Tibial nerve (tissue), 4 donors: ENCODE results near the gene PPP1CB. TPM values are rescaled to one million over a fixed set of nuclear protein-coding genes. Genes with fewer than 3 reads are reported as not detected.

Experiments
- DNase-seq, 2 donors: peaks; one replicate each; pipeline ENCODE4 v3.0.0-alpha.2; 2019; ENCODE audit warnings: low spot score in 2 of 2
- H3K27ac ChIP-seq, 4 donors: fragments of 200-600 bp; sonication (generic) in 3 of 4; one replicate each; pipeline ENCODE4 v1.5.1; 2017 to 2019; ENCODE audit warnings: mild to moderate bottlenecking in 1 of 4
- H3K27me3 ChIP-seq, 2 donors: fragments of 200-600 bp; sonication (generic) in 1 of 2; one replicate each; pipeline versions ENCODE4 v1.5.1 to v1.6.0; 2017 to 2019
- H3K36me3 ChIP-seq, 3 donors: fragments of 200-600 bp; sonication (generic); one replicate each; pipeline ENCODE4 v1.5.1; 2018 to 2019
- H3K4me1 ChIP-seq, 4 donors: fragments of 200-600 bp; sonication (generic) in 3 of 4; one replicate each; pipeline ENCODE4 v1.5.1; 2017 to 2019
- H3K4me3 ChIP-seq, 4 donors: fragments of 200-600 bp; sonication (generic) in 3 of 4; one replicate each; pipeline ENCODE4 v1.5.1; 2017 to 2019; ENCODE audit warnings: mild to moderate bottlenecking in 1 of 4, moderate library complexity in 1 of 4
- H3K9me3 ChIP-seq, 4 donors: fragments of 200-600 bp; sonication (generic) in 3 of 4; one replicate each; pipeline ENCODE4 v1.5.1; 2017 to 2019
- CTCF ChIP-seq, 5 experiments: fragments of 200-600 bp in 3 of 5; fragments of 450-650 bp in 2 of 5; sonication (generic) in 3 of 5; IDR thresholded peaks; one replicate each; pipeline ENCODE4 v1.5.1; 2016 to 2019; ENCODE audit warnings: antibody characterized with exemption in 5 of 5, mild to moderate bottlenecking in 3 of 5, moderate library complexity in 2 of 5
- EP300 ChIP-seq, 2 donors: sonication (generic); formaldehyde crosslinking; IDR thresholded peaks; one replicate each; pipeline ENCODE4 v1.6.1; 2017; ENCODE audit warnings: antibody characterized with exemption in 2 of 2, mild to moderate bottlenecking in 1 of 2
- POLR2A ChIP-seq, 2 donors: fragments of 450-650 bp; IDR thresholded peaks; one replicate each; pipeline ENCODE4 v1.6.1; 2017; ENCODE audit warnings: antibody characterized with exemption in 2 of 2, mild to moderate bottlenecking in 2 of 2, moderate library complexity in 2 of 2
- WGBS, 2 donors: methylation state at CpG; one replicate each; pipeline ENCODE4 v1.1.5; 2018; 5-methylcytosine and 5-hydroxymethylcytosine counted together
- total RNA-seq, 4 donors: library from RNA; depleted of rRNA; stranded (reverse); fragments of >200 nt; gene quantifications; one replicate each; pipeline ENCODE4 v1.1.0, GENCODE V29; 2016

Gene PPP1CB
- total RNA-seq, 4 donors from 2014 or later = 105 to 335 (median 230) TPM

- WGBS, 2 donors = 94 to 97% methylated on average over 5 of the region's 5 CpGs
- DNase-seq = no peak
- Histone ChIP-seq H3K36me3 (no peaks in the 10 kb centered on the region), H3K27ac (no peak overlapping the region), H3K4me1 (peaks cover 0 to 86% (median 10%) of the 10 kb centered on the region in 4 donors), H3K27me3 (no peaks in the 10 kb centered on the region), H3K9me3 (no peaks in the 10 kb centered on the region), H3K4me3 (no peak overlapping the region)
- TF ChIP-seq EP300 (IDR thresholded peaks at IDR 0.05) (no peak), POLR2A (IDR thresholded peaks at IDR 0.05) (no peak), CTCF (IDR thresholded peaks at IDR 0.05) (no peak)
Observed at GRCh38 chr2:28768952-28769351, 17.3 kb downstream of the PPP1CB start.

- no peaks in the 10 kb centered on the region for H3K9me3 ChIP-seq
- H3K4me3 ChIP-seq = no peak overlapping the region
- H3K27ac ChIP-seq = no peak overlapping the region
- 83 to 95% methylated on average over 2 of the region's 2 CpGs for WGBS, 2 donors
- no peaks in the 10 kb centered on the region for H3K27me3 ChIP-seq
- no peak for DNase-seq
- peaks cover 0 to 78% (median 11%) of the 10 kb centered on the region in 4 donors for H3K4me1 ChIP-seq
- TF ChIP-seq POLR2A (IDR thresholded peaks at IDR 0.05) (no peak), CTCF (IDR thresholded peaks at IDR 0.05) (no peak), EP300 (IDR thresholded peaks at IDR 0.05) (no peak)
- peaks cover 0 to 4% (median 0%) of the 10 kb centered on the region in 3 donors for H3K36me3 ChIP-seq
Observed at GRCh38 chr2:28772351-28772750, 20.7 kb downstream of the PPP1CB start.

GRCh38 chr2:28776471-28776870 is 24.8 kb downstream of the PPP1CB start:
- no peak for DNase-seq
- Histone ChIP-seq H3K36me3 (peaks cover 0 to 45% (median 0%) of the 10 kb centered on the region in 3 donors), H3K9me3 (no peaks in the 10 kb centered on the region), H3K27me3 (no peaks in the 10 kb centered on the region), H3K4me1 (peaks cover 0 to 52% (median 5%) of the 10 kb centered on the region in 4 donors), H3K27ac (no peak overlapping the region), H3K4me3 (no peak overlapping the region)
- no peak for TF ChIP-seq POLR2A (IDR thresholded peaks at IDR 0.05)
- no peak for TF ChIP-seq CTCF (IDR thresholded peaks at IDR 0.05)
- TF ChIP-seq EP300 (IDR thresholded peaks at IDR 0.05) = no peak
- WGBS, 2 donors = 82 to 89% methylated on average over 6 of the region's 6 CpGs

- 92 to 93% methylated on average over 5 of the region's 5 CpGs for WGBS, 2 donors
- no peak overlapping the region for H3K27ac ChIP-seq
- TF ChIP-seq POLR2A (IDR thresholded peaks at IDR 0.05) (no peak), CTCF (IDR thresholded peaks at IDR 0.05) (no peak), EP300 (IDR thresholded peaks at IDR 0.05) (no peak)
- H3K9me3 ChIP-seq = no peaks in the 10 kb centered on the region
- peaks cover 0 to 64% (median 0%) of the 10 kb centered on the region in 3 donors for H3K36me3 ChIP-seq
- peaks cover 0 to 34% (median 5%) of the 10 kb centered on the region in 4 donors for H3K4me1 ChIP-seq
- no peak for DNase-seq
- no peak overlapping the region for H3K4me3 ChIP-seq
- no peaks in the 10 kb centered on the region for H3K27me3 ChIP-seq
Observed at GRCh38 chr2:28778392-28778791, 26.8 kb downstream of the PPP1CB start.

GRCh38 chr2:28779001-28779400 is 27.4 kb downstream of the PPP1CB start:
- no peaks in the 10 kb centered on the region for H3K27me3 ChIP-seq
- no peak overlapping the region for H3K27ac ChIP-seq
- peaks cover 0 to 29% (median 2%) of the 10 kb centered on the region in 4 donors for H3K4me1 ChIP-seq
- peaks cover 0 to 71% (median 0%) of the 10 kb centered on the region in 3 donors for H3K36me3 ChIP-seq
- TF ChIP-seq CTCF (IDR thresholded peaks at IDR 0.05) (no peak), EP300 (IDR thresholded peaks at IDR 0.05) (no peak), POLR2A (IDR thresholded peaks at IDR 0.05) (no peak)
- WGBS, 2 donors = 90 to 95% methylated on average over 2 of the region's 2 CpGs
- no peaks in the 10 kb centered on the region for H3K9me3 ChIP-seq
- DNase-seq = no peak
- no peak overlapping the region for H3K4me3 ChIP-seq
